T-helper 17 cell (primary cell): ENCODE results near the gene NPHP3. TPM values are rescaled to one million over a fixed set of nuclear protein-coding genes. Genes with fewer than 3 reads are reported as not detected.
"Not testable (repeated sequence)": the region's sequence is repeated elsewhere in the genome, so short reads cannot be mapped to it uniquely, and the experiment has no call there.

Experiments
- ATAC-seq: fragments of 150-1000 bp; cut with Tn5 transposase; 2 replicates; pipeline ENCODE4 v1.10.0; 2021; ENCODE audit warnings: mild to moderate bottlenecking, moderate library complexity
- DNase-seq, 3 donors: peaks; one replicate each; pipeline versions ENCODE4 v3.0.0 to v3.0.0-alpha.2; 2020 to 2021
- H3K9me3 ChIP-seq: one replicate; pipeline ENCODE4 v1.7.0; 2013; ENCODE audit warnings: low read length, mild to moderate bottlenecking; ENCODE audit not compliant: control insufficient read depth, poor library complexity, severe bottlenecking
- H3K27ac Mint-ChIP-seq: one replicate; pipeline ENCODE4 v1.8.0; 2022; ENCODE audit warnings: mild to moderate bottlenecking, moderate library complexity, mixed read lengths
- H3K27me3 Mint-ChIP-seq: one replicate; pipeline ENCODE4 v1.8.0; 2022; ENCODE audit warnings: mixed read lengths
- H3K36me3 Mint-ChIP-seq: one replicate; pipeline ENCODE4 v1.8.0; 2022; ENCODE audit warnings: low read depth, mixed read lengths
- H3K4me1 Mint-ChIP-seq: one replicate; pipeline ENCODE4 v1.8.0; 2022; ENCODE audit warnings: mild to moderate bottlenecking, mixed read lengths
- H3K4me3 Mint-ChIP-seq: one replicate; pipeline ENCODE4 v1.8.0; 2022; ENCODE audit warnings: mild to moderate bottlenecking, moderate library complexity, mixed read lengths
- total RNA-seq, 4 donors: library from RNA in 2 of 4; stranded (reverse) in 2 of 4; gene quantifications; one replicate each; pipeline ENCODE4 v1.2.3 and lab custom pipeline; 2022 to 2026

The NPHP3 gene
- total RNA-seq, 2 donors from 2014 or later = 26.1 to 30.3 TPM

- H3K4me1 Mint-ChIP-seq = peaks cover 10% of the 10 kb centered on the region
- H3K4me3 Mint-ChIP-seq = no peak overlapping the region
- H3K27me3 Mint-ChIP-seq = no peaks in the 10 kb centered on the region
- no peaks in the 10 kb centered on the region for H3K9me3 ChIP-seq
- H3K36me3 Mint-ChIP-seq = peaks cover 3% of the 10 kb centered on the region
- DNase-seq (no peak), ATAC-seq (no peak)
- H3K27ac Mint-ChIP-seq = no peak overlapping the region
These were observed 69.5 kb downstream of the NPHP3 start for GRCh38 chr3:132652640-132653270.

DNA sequence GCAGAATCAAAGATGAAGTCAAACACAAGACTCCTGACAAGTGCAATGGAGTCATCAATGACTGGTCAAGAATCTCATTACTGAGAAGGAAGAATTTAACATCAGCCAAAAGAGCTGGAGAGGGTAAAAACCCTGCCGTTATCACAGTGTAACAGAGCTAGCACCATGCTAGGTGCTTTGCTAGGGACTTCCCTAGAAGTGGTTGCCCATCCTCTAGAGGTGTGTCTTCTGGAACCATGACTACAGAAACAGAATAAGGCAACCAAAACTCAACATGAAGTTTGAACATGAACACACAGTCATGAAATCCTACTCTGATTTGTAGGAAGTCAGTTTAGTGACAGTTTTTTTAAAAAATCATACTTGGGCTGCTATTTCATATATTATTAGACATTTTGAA lies 72.1 kb downstream of the NPHP3 start:
- H3K36me3 Mint-ChIP-seq = peaks cover under 1% of the 10 kb centered on the region
- no peaks in the 10 kb centered on the region for H3K27me3 Mint-ChIP-seq
- ATAC-seq (peak; percentile 56), DNase-seq (no peak)
- no peaks in the 10 kb centered on the region for H3K9me3 ChIP-seq
- H3K4me1 Mint-ChIP-seq = peaks cover 7% of the 10 kb centered on the region
- H3K27ac Mint-ChIP-seq = no peak overlapping the region
- no peak overlapping the region for H3K4me3 Mint-ChIP-seq

DNA sequence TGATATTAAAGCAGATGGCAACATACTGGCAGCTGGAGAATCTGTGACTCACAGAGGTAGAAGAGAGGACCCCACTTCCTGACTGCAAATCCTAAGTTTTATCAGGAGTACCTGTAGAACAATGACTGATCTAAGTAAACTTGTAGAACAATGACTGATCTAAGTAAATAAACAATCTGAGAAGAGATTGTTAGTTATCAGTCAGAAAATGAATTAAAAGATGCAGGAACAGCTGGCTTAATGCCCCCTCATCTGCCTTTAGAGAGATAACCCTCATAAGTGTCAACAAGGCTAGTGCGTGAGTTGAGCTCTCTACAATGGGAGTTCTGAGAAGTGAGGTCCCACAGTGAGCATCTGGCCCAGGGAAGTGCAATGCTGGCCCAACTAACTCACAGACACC lies 77.2 kb downstream of the NPHP3 start:
- no peaks in the 10 kb centered on the region for H3K36me3 Mint-ChIP-seq
- DNase-seq (no peak), ATAC-seq (no peak)
- H3K27me3 Mint-ChIP-seq = no peaks in the 10 kb centered on the region
- H3K27ac Mint-ChIP-seq = peak overlapping the region; percentile 14
- no peak overlapping the region for H3K4me3 Mint-ChIP-seq
- peaks cover 9% of the 10 kb centered on the region for H3K4me1 Mint-ChIP-seq
- H3K9me3 ChIP-seq = no peaks in the 10 kb centered on the region

DNA sequence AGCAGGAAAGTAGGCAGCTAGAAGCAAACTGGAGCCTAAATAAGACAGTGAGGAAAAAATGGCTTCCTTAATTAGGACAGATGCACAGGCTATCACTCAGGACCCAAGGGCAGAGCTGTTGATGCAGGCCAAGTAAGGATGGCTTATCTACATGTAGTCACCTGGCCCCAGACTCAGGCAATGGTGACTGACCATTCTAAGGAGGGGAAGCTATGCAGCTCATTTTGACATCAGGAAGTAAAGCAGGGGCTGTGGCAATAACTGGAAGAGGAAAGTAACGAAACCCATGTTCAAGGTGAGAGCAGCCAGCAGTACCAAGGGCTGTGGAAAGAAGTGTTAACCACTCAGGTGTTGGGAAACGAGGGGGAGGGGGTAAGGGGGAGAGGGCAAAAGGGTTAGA lies 78.8 kb downstream of the NPHP3 start:
- H3K4me3 Mint-ChIP-seq = no peak overlapping the region
- DNase-seq (no peak), ATAC-seq (no peak)
- H3K27ac Mint-ChIP-seq = no peak overlapping the region
- peaks cover 2% of the 10 kb centered on the region for H3K36me3 Mint-ChIP-seq
- no peaks in the 10 kb centered on the region for H3K9me3 ChIP-seq
- peaks cover 9% of the 10 kb centered on the region for H3K4me1 Mint-ChIP-seq
- no peaks in the 10 kb centered on the region for H3K27me3 Mint-ChIP-seq

- Mint-ChIP-seq H3K36me3 (peaks cover 2% of the 10 kb centered on the region), H3K4me3 (no peak overlapping the region), H3K4me1 (peaks cover 9% of the 10 kb centered on the region), H3K27ac (no peak overlapping the region), H3K27me3 (no peaks in the 10 kb centered on the region)
- H3K9me3 ChIP-seq = no peaks in the 10 kb centered on the region
- DNase-seq = no peak
- ATAC-seq = no peak
These were observed 79.7 kb downstream of the NPHP3 start for GRCh38 chr3:132642539-132642847.

- H3K36me3 Mint-ChIP-seq = peaks cover 4% of the 10 kb centered on the region
- no peak for DNase-seq
- no peak overlapping the region for H3K27ac Mint-ChIP-seq
- peaks cover 7% of the 10 kb centered on the region for H3K4me1 Mint-ChIP-seq
- no peaks in the 10 kb centered on the region for H3K9me3 ChIP-seq
- no peak overlapping the region for H3K4me3 Mint-ChIP-seq
- no peaks in the 10 kb centered on the region for H3K27me3 Mint-ChIP-seq
- ATAC-seq = peak; percentile 52
These were observed 80.2 kb downstream of the NPHP3 start for GRCh38 chr3:132641837-132642538.

DNA sequence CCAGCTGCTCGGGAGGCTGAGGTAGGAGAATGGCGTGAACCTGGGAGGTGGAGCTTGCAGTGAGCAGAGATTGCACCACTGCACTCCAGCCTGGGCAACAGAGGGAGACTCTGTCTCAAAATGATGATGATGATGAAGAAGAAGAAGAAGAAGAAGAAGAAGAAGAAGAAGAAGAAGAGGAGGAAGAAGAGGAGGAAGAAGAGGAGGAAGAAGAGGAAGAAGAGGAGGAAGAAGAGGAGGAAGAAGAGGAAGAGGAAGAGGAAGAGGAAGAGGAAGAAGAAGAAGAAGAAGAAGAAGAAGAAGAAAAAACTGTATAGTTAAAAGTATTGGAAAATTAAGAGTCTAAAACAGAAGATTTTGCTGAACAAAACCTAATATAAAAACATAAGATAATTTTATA lies 80.8 kb downstream of the NPHP3 start:
- H3K4me1 Mint-ChIP-seq, H3K27me3 Mint-ChIP-seq, H3K4me3 Mint-ChIP-seq, H3K36me3 Mint-ChIP-seq, H3K9me3 ChIP-seq, H3K27ac Mint-ChIP-seq, ATAC-seq, DNase-seq: not testable (repeated sequence)

DNA sequence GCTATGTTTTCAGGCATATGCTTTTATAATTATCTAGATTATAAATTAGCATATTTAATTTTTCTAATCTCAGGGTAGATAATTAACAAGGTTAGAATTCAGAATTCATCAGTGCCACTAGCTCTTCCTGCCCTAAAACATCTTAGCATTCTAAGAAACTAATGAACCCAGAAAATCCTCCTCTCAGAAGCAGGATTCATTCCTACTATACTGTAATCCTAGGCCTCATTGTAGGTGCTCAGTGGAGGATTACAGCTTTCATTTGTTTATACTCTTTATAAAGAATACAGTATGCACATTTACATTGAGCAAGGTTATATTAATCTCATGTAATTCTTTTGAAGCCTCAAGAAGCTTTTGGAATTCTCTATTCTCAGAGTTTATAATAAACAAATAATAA lies 83.5 kb downstream of the NPHP3 start:
- DNase-seq = no peak
- no peak for ATAC-seq
- Mint-ChIP-seq H3K27ac (no peak overlapping the region), H3K4me3 (no peak overlapping the region), H3K4me1 (peaks cover 4% of the 10 kb centered on the region), H3K27me3 (no peaks in the 10 kb centered on the region), H3K36me3 (peaks cover 10% of the 10 kb centered on the region)
- no peaks in the 10 kb centered on the region for H3K9me3 ChIP-seq

- Mint-ChIP-seq H3K27me3 (no peaks in the 10 kb centered on the region), H3K36me3 (peaks cover 10% of the 10 kb centered on the region), H3K4me1 (no peaks in the 10 kb centered on the region), H3K27ac (no peak overlapping the region), H3K4me3 (no peak overlapping the region)
- no peak for ATAC-seq
- no peaks in the 10 kb centered on the region for H3K9me3 ChIP-seq
- DNase-seq = no peak
These were observed 84.6 kb downstream of the NPHP3 start for GRCh38 chr3:132637590-132637989.

DNA sequence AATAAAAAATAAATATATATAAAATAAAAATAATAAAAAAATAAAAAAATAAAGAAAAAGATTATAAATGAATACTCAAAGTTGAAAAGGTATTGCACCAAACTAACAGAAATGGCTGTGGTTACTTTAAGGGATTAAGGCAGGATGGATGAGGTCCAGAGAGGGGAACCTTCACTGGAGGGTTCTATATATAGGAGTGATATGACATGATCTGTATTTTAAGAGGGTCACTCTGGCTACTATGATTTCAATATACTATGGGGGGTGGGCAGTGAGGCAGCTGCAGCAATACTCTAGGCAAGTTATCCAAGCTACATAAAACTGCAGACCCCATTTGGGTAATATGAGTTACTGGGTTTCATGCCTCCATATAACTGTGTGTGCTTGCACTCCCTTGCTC lies 87.2 kb downstream of the NPHP3 start:
- Mint-ChIP-seq H3K4me1 (no peaks in the 10 kb centered on the region), H3K27me3 (no peaks in the 10 kb centered on the region), H3K27ac (no peak overlapping the region), H3K36me3 (peaks cover 10% of the 10 kb centered on the region), H3K4me3 (no peak overlapping the region)
- no peak for DNase-seq
- H3K9me3 ChIP-seq = no peaks in the 10 kb centered on the region
- ATAC-seq = no peak

Other genes starting within 250 kb of the NPHP3 start
- gene ACKR4, start 125.1 kb downstream of the NPHP3 start, total RNA-seq = under 1 TPM in 1 of 2 donors, not detected in 1; 0.32 TPM
- 10 to 100 TPM; 24.2 to 28.4 TPM for gene ACAD11, start 62.6 kb downstream of the NPHP3 start, total RNA-seq
- gene UBA5, start 62.1 kb downstream of the NPHP3 start, total RNA-seq = 10 to 100 TPM; 30.7 to 40.5 TPM